Activated naive CD4-positive, alpha-beta T cell treated with Interleukin-2 at 50 U/mL for 16 hours (primary cell): ENCODE measurements around the gene BMP7.

Source experiments
- DNase-seq: peaks from one replicate; pipeline ENCODE4 v3.0.0-alpha.2; 2020

BMP7 gene

GRCh38 chr20:57188056-57188455 is 78.4 kb downstream of the BMP7 start:
- DNase-seq, result no peak

- DNase-seq, result no peak
These were observed 79.3 kb downstream of the BMP7 start for GRCh38 chr20:57187068-57187634.

- DNase-seq, result no peak
These were observed 80.2 kb downstream of the BMP7 start for GRCh38 chr20:57186192-57186591.

DNA sequence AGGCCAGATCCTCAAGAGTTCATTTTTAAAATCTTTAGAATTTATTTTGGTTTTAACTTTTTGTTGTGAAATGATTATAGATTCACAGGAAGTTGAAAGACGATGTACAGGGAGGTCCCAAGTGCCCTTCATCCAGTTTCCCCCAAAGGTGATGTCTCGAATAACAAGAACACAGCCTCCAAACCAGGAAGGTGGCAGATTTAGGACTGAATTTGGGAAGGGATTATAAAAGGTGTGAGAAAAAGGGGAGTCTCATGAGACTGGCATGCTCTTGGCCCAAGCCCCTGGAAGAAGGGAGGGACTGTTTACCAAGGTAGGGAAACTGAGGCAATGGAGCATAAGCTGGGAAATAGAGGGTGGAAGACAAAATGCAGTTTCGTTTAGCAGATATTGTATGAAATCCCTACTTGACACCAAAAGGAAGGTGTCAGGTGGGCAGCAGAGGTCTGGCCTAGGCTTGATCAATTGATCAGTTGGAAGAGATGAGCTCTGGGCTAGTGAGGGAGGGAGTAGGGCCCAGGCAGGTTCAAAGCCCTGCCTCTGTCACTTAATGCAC is 81.2 kb downstream of the BMP7 start:
- no peak for DNase-seq

- no peak for DNase-seq
These were observed 82.9 kb downstream of the BMP7 start for GRCh38 chr20:57183457-57184009.

GRCh38 chr20:57181639-57182038 is 84.8 kb downstream of the BMP7 start:
- no peak for DNase-seq

GRCh38 chr20:57180954-57181353 is 85.5 kb downstream of the BMP7 start:
- DNase-seq, result no peak

- DNase-seq, result no peak
These were observed 86.1 kb downstream of the BMP7 start for GRCh38 chr20:57180387-57180786.

DNA sequence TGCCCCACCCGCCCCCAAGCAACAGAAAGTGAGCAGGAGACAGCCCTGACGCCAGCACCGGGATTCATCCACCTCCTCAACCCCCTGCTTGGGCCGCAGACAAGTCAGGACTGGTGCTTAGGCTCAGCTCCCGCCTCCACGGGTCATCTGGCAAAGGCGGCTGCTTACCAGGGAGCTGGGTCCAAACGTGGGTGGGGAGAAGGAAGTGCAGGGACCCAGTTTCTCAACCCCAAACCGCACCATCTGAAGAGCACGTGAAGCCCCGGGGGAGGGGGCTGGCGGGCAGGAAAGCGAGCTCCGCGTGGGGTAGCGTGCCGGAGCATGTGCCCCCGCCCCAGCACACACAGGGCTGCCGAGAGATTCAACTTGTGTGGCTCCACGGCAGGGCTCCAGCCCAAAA is 87.2 kb downstream of the BMP7 start:
- no peak for DNase-seq

- no peak for DNase-seq
These were observed 87.8 kb downstream of the BMP7 start for GRCh38 chr20:57178582-57179111.

DNA sequence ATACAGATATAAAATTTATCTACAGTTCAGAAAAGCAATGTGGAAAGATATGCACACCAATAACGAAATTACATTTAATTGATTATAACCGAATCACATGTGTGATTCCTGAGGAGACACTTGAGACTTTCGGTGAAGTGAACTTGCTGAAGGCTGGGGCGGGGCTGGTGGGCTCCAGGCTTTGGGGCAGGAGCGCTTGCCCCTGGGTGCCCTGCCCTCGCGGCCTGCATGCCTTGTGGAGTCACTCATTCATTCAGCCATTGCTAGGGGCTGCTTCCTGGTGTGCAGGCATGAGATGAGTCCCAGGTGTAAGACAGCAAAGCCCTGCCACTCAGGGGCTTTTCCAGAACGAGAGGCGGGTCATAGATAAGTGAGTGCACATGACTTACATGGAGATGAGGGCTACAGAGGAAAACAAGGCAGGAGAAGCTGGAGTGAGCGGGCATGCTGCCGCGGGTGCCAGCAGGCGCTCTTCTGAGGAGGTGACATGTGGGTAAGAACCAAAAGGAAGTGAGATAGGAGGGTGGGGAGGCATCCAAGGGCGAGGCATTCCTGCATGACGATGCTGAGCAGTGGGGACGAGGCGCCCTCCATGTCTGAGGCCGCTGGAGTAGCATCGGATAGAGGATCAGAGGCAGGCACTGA is 88.7 kb downstream of the BMP7 start:
- no peak for DNase-seq

DNA sequence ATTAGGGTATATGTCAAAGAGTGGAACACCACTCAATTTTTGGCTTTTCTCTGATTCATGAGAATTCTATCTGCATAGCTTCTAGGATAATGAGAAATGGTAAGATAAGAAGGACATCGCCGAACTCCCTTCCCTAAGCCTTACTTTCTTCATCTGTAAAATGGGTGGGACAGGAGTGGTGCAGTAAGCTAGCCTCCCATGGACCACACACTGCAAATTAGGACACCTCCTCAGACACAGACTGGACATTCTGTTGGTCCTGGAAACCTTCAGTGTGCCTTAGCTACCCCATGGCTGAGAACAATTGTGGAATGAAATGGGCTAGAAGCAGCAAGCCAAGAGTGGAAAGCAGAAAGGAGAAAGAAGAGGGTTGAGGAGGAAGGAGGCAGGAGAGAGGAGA is 89.6 kb downstream of the BMP7 start:
- no peak for DNase-seq

GRCh38 chr20:57175397-57176010 is 90.9 kb downstream of the BMP7 start:
- DNase-seq, result no peak

GRCh38 chr20:57174737-57175136 is 91.7 kb downstream of the BMP7 start:
- DNase-seq, result no peak

DNA sequence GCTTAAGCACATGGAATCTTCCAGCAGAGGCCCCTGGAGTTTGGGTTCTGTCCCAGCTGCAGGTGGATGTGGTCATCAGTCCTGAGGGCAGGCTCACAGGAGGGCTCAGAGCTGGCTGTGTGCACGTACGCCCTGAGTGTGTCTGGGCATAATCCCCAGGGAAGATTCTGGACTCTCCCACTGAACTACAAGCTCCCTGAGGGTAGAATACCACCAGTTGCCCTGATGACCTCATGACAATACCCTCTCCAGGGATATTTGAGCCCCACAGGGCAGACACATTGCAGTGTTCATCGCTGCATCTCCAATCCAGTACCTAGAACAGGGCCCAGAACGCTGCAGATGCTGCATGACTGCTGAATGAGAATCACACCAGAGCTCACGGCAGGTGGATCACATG is 92.5 kb downstream of the BMP7 start:
- DNase-seq, result no peak

DNA sequence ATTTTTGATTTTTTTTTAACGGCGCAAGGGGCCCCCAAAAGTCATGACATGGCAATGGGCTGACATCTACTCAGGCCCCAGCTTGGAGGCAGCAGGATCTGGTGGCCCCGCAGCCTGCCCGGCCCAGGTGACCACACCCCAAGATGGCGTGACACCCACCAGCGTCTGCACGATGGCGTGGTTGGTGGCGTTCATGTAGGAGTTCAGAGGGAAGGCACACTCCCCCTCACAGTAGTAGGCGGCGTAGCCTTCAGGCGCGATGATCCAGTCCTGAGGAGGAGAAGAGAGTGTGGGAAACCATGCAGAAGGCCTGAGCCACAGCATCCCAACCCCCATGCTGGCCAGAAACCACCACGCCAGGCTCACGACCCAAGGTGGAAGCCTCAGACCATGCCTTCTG is 93.4 kb downstream of the BMP7 start:
- DNase-seq, result no peak

DNA sequence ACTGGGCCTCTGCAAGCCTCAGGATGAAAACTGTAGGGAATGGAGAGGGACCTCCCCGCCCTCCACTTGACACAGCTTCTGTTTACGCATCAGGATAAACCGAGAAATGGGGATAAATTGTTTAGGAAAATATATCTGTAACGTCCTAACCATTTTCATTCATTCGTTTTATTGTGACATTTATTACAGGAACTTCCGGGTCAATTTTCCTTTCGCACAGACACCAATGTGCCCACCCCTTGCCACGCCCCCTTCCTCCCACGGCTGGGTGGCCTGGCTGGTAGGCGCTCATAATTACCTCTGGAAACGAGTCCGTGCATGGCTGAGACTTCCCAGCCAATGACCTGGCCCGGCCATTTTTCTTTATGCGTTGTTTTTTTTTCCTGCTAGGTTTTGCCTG is 96.1 kb downstream of the BMP7 start:
- DNase-seq, result no peak

DNA sequence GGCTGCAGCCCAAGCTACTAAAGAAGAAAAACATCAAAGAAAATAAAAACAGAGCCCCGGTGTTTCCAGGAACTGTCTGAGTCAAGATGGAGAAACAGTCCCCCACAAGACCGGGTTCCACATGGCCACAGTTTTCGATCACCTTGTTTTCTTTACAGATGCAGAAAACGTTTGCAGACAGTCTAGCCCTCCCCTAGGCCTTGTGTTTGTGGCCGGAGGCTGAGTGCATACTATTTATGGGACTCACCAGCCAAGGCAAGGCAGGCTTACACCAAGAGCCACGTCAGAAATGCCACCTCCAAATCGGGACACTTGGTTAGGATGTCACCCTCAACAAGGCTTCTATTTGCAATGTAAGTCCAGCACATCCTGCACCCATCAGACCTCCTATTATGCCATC is 97.3 kb downstream of the BMP7 start:
- DNase-seq, result no peak

DNA sequence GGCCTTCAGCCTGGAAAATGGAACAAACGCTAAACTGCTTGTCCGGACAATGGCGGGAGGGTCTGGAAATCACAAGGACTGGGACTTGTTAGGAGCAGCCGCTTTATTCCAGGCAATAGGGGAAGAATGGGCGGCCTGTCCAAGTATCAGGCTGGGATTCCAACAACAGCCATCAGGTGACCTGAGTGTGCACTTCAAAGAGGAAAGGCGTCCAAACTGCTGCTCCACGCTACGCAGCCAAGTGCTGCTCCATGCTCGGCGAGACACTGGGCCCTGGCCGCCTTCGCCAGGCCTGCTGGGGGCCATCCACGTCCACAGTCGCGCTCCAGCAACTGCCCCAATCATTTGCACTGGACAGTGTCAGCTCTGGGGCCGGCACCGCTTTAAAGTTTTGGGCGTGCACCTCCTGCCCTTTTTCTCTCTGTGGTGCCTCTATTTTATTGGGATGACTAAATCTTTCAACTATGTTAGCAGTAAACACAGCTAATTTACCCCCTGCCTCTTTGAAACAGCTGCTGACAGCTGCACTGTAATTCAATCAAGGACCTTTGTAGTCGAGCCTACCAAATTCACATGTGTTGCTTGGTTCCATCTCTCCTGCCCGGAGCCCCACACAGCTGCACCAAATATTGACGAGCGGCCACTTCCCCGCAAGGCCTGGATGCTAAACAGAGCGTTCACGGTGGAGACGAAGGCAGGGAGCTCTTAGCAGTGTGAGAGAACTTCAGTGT is 98.3 kb downstream of the BMP7 start:
- no peak for DNase-seq

DNA sequence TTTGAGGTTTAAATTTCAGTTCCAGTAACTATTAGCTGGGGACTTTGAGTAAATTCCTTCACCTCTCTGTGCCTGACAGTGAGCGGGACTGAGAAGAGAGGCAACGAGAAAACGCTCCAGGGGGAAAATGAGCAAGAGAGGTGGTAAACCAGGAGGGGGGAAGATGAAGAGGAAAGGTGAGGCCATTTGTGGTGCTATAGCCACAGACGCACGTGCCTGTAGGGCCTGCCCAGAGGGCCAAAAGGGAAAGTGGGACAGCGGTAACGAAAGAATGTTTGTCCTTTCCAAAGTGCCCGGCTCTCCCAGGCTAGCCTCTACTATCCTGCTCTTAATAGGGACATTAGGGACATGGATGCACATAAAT is 99.2 kb downstream of the BMP7 start:
- no peak for DNase-seq

GRCh38 chr20:57166568-57167291 is 99.7 kb downstream of the BMP7 start:
- DNase-seq, result no peak

- DNase-seq, result no peak
These were observed 100.9 kb downstream of the BMP7 start for GRCh38 chr20:57165427-57166004.
